ENCODE measurements around the gene EPG5.

DNA sequence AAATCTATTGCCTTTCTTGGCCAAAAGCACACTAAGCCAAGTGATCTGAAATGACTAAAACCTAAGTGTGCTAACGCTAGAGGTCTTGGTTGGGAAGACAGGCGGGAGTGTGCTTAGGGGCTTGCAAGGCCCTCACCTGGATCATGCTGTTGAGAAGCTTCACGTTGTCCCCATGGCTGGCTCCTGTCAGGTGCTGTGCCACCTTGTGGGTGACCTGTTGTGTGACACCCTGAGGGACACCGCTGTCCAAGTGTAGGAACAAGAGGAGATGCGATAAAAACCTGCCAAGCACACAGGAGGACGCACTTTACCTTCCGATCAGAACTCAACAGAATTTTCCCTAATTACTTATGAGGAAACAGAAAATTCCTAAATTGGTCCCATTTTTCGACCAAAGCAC lies 50.8 kb downstream of the EPG5 start:
- no peak for TF ChIP-seq POLR2A (IDR thresholded peaks at IDR 0.05)
- TF ChIP-seq, protein P1, sequence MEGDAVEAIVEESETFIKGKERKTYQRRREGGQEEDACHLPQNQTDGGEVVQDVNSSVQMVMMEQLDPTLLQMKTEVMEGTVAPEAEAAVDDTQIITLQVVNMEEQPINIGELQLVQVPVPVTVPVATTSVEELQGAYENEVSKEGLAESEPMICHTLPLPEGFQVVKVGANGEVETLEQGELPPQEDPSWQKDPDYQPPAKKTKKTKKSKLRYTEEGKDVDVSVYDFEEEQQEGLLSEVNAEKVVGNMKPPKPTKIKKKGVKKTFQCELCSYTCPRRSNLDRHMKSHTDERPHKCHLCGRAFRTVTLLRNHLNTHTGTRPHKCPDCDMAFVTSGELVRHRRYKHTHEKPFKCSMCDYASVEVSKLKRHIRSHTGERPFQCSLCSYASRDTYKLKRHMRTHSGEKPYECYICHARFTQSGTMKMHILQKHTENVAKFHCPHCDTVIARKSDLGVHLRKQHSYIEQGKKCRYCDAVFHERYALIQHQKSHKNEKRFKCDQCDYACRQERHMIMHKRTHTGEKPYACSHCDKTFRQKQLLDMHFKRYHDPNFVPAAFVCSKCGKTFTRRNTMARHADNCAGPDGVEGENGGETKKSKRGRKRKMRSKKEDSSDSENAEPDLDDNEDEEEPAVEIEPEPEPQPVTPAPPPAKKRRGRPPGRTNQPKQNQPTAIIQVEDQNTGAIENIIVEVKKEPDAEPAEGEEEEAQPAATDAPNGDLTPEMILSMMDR (IDR thresholded peaks at IDR 0.05): peak in 3 of 4 donors; percentile 17 to 25 (median 25)
